Small intestine (tissue), 7 donors: ENCODE results near the gene PCK1. TPM values are rescaled to one million over a fixed set of nuclear protein-coding genes. Genes with fewer than 3 reads are reported as not detected.
A peak's percentile ranks its signal among the peaks of the same experiment; 100 is the strongest.

Experiments used
- DNase-seq, 2 donors: peaks; one replicate each; pipeline versions ENCODE4 v3.0.0 to v3.0.0-alpha.2; 2013
- FAIRE-seq: peaks from 2 replicates; lab custom pipeline; 2012; peaks lifted over from hg19 to GRCh38; lab: Jason Lieb, UNC
- H3K27ac ChIP-seq, 3 donors: one replicate each; pipeline ENCODE4 v1.5.1; 2013; ENCODE audit warnings: low read length in 2 of 3, mild to moderate bottlenecking in 2 of 3, control low read depth in 1 of 3, inconsistent platforms in 1 of 3, low read depth in 1 of 3, moderate library complexity in 1 of 3
- H3K27me3 ChIP-seq, 3 donors: one replicate each; pipeline ENCODE4 v1.6.1; 2013; ENCODE audit warnings: low read length in 3 of 3, inconsistent platforms in 1 of 3; ENCODE audit not compliant: control insufficient read depth in 3 of 3, insufficient read depth in 3 of 3
- H3K36me3 ChIP-seq, 3 donors: one replicate each; pipeline ENCODE4 v1.6.1; 2013; ENCODE audit warnings: low read length in 3 of 3, inconsistent platforms in 1 of 3, low read depth in 1 of 3, mild to moderate bottlenecking in 1 of 3, moderate library complexity in 1 of 3; ENCODE audit not compliant: control insufficient read depth in 3 of 3, insufficient read depth in 2 of 3
- H3K4me1 ChIP-seq, 3 donors: one replicate each; pipeline ENCODE4 v1.6.1; 2013; ENCODE audit warnings: low read length in 2 of 3, inconsistent platforms in 1 of 3, low read depth in 1 of 3, mild to moderate bottlenecking in 1 of 3, moderate library complexity in 1 of 3; ENCODE audit not compliant: control insufficient read depth in 3 of 3, insufficient read depth in 2 of 3
- H3K4me3 ChIP-seq, 3 donors: one replicate each; pipeline ENCODE4 v1.5.1; 2013; ENCODE audit warnings: low read length in 3 of 3, control low read depth in 1 of 3, inconsistent platforms in 1 of 3, low read depth in 1 of 3, mild to moderate bottlenecking in 1 of 3, moderate library complexity in 1 of 3
- H3K9me3 ChIP-seq, 2 donors: one replicate each; pipeline ENCODE4 v1.6.1; 2013; ENCODE audit warnings: low read depth in 1 of 2, low read length in 1 of 2; ENCODE audit not compliant: control insufficient read depth in 2 of 2, insufficient read depth in 1 of 2
- WGBS, 3 donors: extraction: QIAGEN DNeasy Blood & Tissue Kit; methylation state at CpG; one replicate each; pipeline ENCODE4 v1.1.7; 2013; 5-methylcytosine and 5-hydroxymethylcytosine counted together
- polyA plus RNA-seq, 4 donors: library from polyadenylated mRNA; stranded (reverse) in 3 of 4; unstranded in 1 of 4; fragments of 200-250 nt in 3 of 4; fragments of 120-200 nt in 1 of 4; gene quantifications; one replicate each; pipeline versions ENCODE4 v1.2.1 to v1.2.3, GENCODE V29; 2013
- donor health status: healthy with polysubstance abuse.
- donor health status: control.
- donor health status: control.
- donor health status: Bipolar disorder and iron deficiency.
- donor health status: healthy.

PCK1 gene
- polyA plus RNA-seq, 4 donors: 5.5 to 439 (median 97.2) TPM

DNA sequence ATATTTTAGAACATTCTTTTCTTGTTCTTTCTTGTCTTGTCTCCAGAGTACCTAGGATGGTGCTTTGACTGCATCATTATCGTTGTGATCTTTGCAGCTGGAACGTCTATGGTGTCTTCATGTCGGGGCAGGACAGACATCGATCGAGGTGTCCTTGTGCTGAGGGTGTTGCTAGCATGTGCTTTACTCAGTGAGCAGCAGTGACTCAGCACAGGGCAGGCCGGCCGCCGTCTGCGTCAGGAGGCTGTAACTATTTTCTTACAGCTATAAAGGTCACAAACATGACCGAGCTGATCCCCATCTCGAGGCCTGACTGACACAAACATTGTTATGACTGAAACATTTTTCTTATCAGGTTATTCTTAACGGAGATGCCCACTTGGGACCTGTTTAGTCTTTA, 21.0 kb upstream of the PCK1 start:
- H3K4me1 ChIP-seq: peaks cover 0 to 45% (median 14%) of the 10 kb centered on the region in 3 donors
- peak in 1 of 2 donors; percentile 68 for DNase-seq
- H3K27ac ChIP-seq: peak overlapping the region in 1 of 3 donors; percentile 89
- 51 to 76% (median 63%) methylated on average over 12 of the region's 12 CpGs for WGBS, 3 donors
- no peak overlapping the region for H3K4me3 ChIP-seq
- peaks cover 0 to 24% of the 10 kb centered on the region in 2 donors for H3K9me3 ChIP-seq
- peaks cover 0 to 2% (median 0%) of the 10 kb centered on the region in 3 donors for H3K27me3 ChIP-seq
- no peaks in the 10 kb centered on the region for H3K36me3 ChIP-seq
- no peak for FAIRE-seq

DNA sequence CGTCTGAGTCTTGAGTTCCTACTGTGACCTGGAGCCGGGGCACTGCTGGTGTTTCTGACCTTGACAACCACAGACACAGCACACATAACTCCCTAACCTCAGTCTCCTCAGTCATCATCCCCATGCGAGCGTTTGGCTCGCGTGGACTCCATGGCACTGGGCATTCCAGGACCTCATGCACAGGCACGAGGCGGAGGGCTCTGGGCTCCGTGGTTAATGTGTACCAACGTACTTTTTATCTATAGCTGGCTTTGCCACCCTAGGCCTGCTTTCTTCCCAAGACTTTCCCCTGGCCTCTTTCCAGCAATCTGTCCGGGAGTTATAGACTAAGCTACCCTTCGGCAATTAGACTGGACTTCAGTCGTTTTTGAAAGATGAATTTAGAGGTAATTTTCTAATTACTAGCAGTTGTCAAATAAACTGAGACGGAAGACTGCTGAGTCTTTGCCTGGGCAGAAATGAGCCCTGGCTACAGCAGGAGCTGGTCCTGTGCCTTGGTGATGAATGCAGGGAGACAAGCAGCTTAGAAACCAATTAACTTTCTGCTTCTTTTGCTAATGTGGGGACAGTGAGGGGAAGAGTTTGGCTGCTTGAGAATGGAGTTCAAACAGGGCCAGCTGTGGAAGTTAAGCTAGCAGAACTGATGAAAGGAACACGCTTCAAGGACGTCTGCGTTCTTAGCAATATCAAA, 19.9 kb upstream of the PCK1 start:
- FAIRE-seq (no peak), DNase-seq (peak; percentile 75 to 92)
- Histone ChIP-seq H3K4me1 (peaks cover 7 to 54% (median 14%) of the 10 kb centered on the region in 3 donors), H3K27ac (peak overlapping the region; percentile 61 to 89 (median 65)), H3K9me3 (peaks cover 0 to 20% of the 10 kb centered on the region in 2 donors), H3K27me3 (peaks cover 0 to 2% (median 0%) of the 10 kb centered on the region in 3 donors), H3K36me3 (no peaks in the 10 kb centered on the region), H3K4me3 (no peak overlapping the region)
- 11 to 52% (median 35%) methylated on average over 17 of the region's 17 CpGs for WGBS, 3 donors

DNA sequence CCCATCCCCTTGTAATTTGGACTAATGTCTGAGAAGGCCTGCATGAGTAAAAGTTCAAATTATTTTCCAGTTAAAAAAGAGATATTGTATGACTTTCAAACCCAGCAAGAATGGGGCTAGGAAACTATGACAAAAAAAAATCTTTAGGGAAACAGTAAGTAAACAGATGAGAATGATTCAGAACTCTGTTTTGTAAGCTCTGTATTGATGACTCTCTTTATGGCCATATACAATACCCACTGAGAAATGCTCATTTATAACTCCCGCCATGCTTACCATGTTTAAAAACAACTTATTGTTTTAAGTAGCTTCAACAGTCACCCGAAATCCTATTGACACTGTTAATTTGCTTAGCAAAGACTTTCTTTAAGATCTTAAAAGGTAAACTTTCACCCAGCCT, 17.2 kb upstream of the PCK1 start:
- Histone ChIP-seq H3K27ac (no peak overlapping the region), H3K36me3 (no peaks in the 10 kb centered on the region), H3K4me1 (peaks cover 9 to 52% (median 10%) of the 10 kb centered on the region in 3 donors), H3K9me3 (peaks cover 0 to 12% of the 10 kb centered on the region in 2 donors), H3K4me3 (no peak overlapping the region), H3K27me3 (peaks cover 0 to 2% (median 0%) of the 10 kb centered on the region in 3 donors)
- WGBS, 3 donors: 45 to 74% (median 64%) methylated on average over 2 of the region's 2 CpGs
- DNase-seq: no peak
- FAIRE-seq: no peak

DNA sequence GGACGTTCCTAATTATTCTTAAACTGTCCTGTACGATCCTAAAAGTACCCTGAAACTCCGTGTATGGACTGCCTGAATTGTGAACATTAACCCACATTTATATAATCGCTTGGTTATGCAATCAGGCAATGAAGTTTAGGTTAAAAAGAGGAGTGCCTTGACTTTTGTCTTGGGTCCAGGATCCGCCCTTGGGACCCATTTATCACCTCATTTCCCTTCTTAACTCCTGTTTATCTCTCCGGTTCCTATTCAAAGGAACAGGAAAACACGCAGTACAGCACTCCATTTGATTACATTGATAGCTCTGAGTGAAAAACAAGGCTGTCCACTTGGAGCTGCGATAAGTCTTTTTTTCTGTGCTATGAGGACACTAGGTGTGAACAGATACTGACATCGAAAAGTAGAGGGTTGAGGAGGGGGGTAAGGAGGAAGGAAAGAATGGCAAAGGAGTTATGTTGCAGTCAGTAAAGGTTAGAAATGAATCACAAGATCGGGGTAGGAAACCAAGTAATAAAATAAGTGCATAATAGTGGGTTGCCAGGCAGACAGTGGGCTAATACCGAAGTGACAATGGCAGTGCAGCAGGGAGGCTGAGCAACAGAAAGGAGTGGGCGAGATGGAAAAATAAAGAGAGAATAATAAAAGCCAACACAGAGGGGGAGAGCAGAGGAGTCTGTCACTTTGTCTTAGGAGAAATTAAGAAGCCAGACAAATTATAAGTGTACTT, 15.9 kb upstream of the PCK1 start:
- H3K9me3 ChIP-seq: peaks cover 0 to 4% of the 10 kb centered on the region in 2 donors
- H3K36me3 ChIP-seq: no peaks in the 10 kb centered on the region
- H3K27me3 ChIP-seq: no peaks in the 10 kb centered on the region
- H3K4me3 ChIP-seq: no peak overlapping the region
- peak overlapping the region; percentile 68 to 81 (median 78) for H3K27ac ChIP-seq
- H3K4me1 ChIP-seq: peaks cover 9 to 52% (median 10%) of the 10 kb centered on the region in 3 donors
- DNase-seq (peak; percentile 91 to 96), FAIRE-seq (no peak)
- 12 to 33% (median 18%) methylated on average over 12 of the region's 12 CpGs for WGBS, 3 donors

DNA sequence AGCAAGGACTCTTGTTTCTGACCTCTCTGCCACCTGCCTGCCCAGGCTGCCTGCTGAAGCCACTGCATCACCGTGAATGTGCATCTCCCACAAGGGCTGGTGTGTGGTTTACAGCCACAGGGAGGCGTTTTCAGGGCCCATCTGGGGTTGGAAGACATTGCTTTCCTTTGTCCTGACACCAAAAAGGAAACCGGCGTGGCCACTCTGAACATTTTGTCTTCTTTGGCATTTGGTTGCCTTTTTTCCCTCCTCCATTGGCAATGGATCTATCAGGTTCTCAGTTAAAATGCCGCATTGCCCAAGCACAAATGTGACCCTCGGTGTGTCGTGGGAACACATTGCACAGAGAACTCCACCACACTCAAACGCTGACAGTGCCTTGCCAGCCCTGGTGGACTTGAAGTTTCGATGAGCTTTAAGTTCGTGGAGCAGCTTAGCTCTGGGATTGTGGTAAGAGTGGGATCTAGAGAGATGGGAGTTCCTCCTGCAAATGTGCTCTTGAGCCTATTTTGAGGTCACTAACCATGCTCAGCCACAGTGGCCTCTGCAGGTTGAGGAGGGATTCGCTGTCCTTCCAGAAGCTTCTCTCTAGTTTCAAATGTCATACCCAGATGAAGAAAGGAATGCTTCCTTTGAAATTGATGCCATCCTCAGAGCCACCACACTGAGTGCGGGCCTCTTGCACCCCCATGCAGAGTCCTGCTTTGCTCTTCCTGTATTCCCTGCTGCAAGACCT, 14.8 kb upstream of the PCK1 start:
- H3K4me3 ChIP-seq: no peak overlapping the region
- DNase-seq: no peak
- peaks cover 9 to 43% (median 10%) of the 10 kb centered on the region in 3 donors for H3K4me1 ChIP-seq
- 84 to 86% (median 85%) methylated on average over 12 of the region's 12 CpGs for WGBS, 3 donors
- no peak for FAIRE-seq
- H3K36me3 ChIP-seq: no peaks in the 10 kb centered on the region
- H3K9me3 ChIP-seq: peaks cover 0 to 4% of the 10 kb centered on the region in 2 donors
- no peaks in the 10 kb centered on the region for H3K27me3 ChIP-seq
- peak overlapping the region; percentile 68 to 81 (median 78) for H3K27ac ChIP-seq

DNA sequence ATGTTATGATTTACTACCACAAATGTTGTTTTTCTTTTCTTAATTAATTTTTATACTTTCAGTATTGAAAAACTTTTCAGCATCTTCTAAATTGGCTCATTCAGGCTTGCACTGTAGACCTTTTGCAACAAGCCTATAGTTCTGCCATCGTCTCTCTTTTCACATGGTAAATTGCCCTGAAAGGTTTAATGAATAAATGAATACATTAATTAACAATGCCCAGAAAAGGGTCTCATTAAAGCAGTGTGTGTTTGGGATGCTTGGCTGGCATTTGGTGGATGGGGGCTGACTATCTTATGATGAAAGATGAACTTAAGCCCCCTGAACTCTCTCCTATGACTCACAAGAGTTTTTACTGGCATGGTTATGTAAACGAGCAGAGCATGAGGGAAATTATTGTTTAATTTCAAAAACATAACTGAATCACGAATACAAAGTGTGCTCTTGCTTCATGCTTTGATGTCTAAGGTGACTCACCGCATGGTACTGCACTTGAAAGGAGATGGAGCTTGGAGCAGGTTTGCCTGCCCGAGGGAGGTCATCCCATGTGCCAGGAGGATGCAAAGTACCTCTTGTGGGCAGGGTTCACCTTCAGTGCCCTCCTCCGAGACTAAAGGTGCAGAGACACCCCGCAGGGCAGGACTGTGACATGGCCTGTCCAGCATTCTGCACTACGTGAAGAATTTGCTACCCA, 13.8 kb upstream of the PCK1 start:
- 24 to 57% (median 36%) methylated on average over 8 of the region's 8 CpGs for WGBS, 3 donors
- DNase-seq (peak; percentile 55 to 92), FAIRE-seq (no peak)
- H3K4me3 ChIP-seq: no peak overlapping the region
- H3K27me3 ChIP-seq: no peaks in the 10 kb centered on the region
- peak overlapping the region in 1 of 3 donors; percentile 39 for H3K27ac ChIP-seq
- H3K36me3 ChIP-seq: no peaks in the 10 kb centered on the region
- peaks cover 8 to 33% (median 9%) of the 10 kb centered on the region in 3 donors for H3K4me1 ChIP-seq
- H3K9me3 ChIP-seq: peaks cover 0 to 4% of the 10 kb centered on the region in 2 donors

DNA sequence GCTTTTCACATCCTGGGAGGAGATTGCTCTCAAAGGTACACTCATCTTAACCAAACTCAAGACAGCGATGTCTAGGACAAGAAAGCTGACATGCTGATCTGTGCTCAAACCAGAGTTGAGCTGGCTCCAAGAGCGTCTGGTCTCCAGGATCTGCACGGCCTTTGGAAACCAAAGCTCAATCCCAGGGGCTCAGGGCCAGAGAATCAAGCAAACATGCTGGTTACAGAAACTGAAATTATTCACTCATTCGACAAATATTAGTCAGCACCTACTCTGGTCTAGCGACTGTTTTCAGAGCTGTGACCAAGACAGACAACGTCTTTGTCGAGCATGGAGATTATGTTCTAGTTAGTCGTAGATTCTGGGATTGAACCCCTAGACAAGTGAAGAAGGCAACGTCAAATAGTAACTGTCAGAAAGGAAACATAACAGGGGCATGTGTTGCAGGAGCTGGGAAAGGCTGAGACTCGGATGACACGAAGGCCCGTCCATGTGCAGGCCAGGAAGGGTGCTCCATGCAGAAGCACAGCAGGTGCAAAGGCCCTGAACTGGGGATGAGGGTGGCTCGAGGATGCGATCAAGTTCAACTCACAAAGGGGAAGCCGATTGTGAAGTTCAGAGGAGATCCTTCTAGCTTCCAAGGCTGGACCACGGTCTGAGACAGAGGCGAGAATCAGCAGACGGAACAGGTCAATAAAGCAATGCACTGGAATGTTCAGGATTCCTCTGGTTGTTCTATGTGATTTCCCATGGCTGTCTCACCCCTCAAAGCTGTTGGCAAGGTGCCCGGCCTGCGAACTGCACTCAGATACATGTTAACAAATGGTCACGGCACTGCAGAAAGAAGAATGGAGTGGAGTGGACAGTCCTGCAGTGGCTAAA, 12.5 kb upstream of the PCK1 start:
- peaks cover 8 to 25% (median 9%) of the 10 kb centered on the region in 3 donors for H3K4me1 ChIP-seq
- H3K9me3 ChIP-seq: peaks cover 0 to 4% of the 10 kb centered on the region in 2 donors
- WGBS, 3 donors: 77 to 87% (median 79%) methylated on average over 21 of the region's 21 CpGs
- no peak overlapping the region for H3K27ac ChIP-seq
- DNase-seq (no peak), FAIRE-seq (no peak)
- no peak overlapping the region for H3K4me3 ChIP-seq
- no peaks in the 10 kb centered on the region for H3K36me3 ChIP-seq
- H3K27me3 ChIP-seq: no peaks in the 10 kb centered on the region
